ENCODE results near the gene OGFOD2.

OGFOD2 gene

GRCh38 chr12:122977153-122977552 is 2.1 kb downstream of the OGFOD2 start:
- DNase-seq (ENCODE audit: low read depth, low spot score), result no peak

- no peak for DNase-seq (ENCODE audit: low read depth, low spot score)
These were observed 2.8 kb downstream of the OGFOD2 start for GRCh38 chr12:122977655-122978392.

- DNase-seq (ENCODE audit: low read depth, low spot score), result no peak
These were observed 3.5 kb downstream of the OGFOD2 start for GRCh38 chr12:122978507-122978955.

- no peak for DNase-seq (ENCODE audit: low read depth, low spot score)
These were observed 4.2 kb downstream of the OGFOD2 start for GRCh38 chr12:122979001-122979907.

GRCh38 chr12:122979908-122980182 is 4.8 kb downstream of the OGFOD2 start:
- no peak for DNase-seq (ENCODE audit: low read depth, low spot score)

- peak; percentile 28 for DNase-seq (ENCODE audit: low read depth, low spot score)
These were observed 5.4 kb downstream of the OGFOD2 start, which contains the start of gene ARL6IP4 for GRCh38 chr12:122980183-122981035. TSS of gene ARL6IP4 (plus strand) at chr12:122980681. CDS start at chr12:122981140, 459 bp downstream.

GRCh38 chr12:122981036-122981471 is 6.0 kb downstream of the OGFOD2 start:
- DNase-seq (ENCODE audit: low read depth, low spot score), result no peak

- no peak for DNase-seq (ENCODE audit: low read depth, low spot score)
These were observed 6.8 kb downstream of the OGFOD2 start for GRCh38 chr12:122981587-122982476.

GRCh38 chr12:122982477-122982815 is 7.4 kb downstream of the OGFOD2 start:
- no peak for DNase-seq (ENCODE audit: low read depth, low spot score)

GRCh38 chr12:122982963-122983788 is 8.1 kb downstream of the OGFOD2 start:
- DNase-seq (ENCODE audit: low read depth, low spot score), result no peak

GRCh38 chr12:122983789-122984515 is 8.9 kb downstream of the OGFOD2 start:
- no peak for DNase-seq (ENCODE audit: low read depth, low spot score)

- no peak for DNase-seq (ENCODE audit: low read depth, low spot score)
These were observed 9.7 kb downstream of the OGFOD2 start for GRCh38 chr12:122984612-122985337.

- DNase-seq (ENCODE audit: low read depth, low spot score), result no peak
These were observed 10.6 kb downstream of the OGFOD2 start for GRCh38 chr12:122985338-122986257.

GRCh38 chr12:122986258-122986871 is 11.3 kb downstream of the OGFOD2 start:
- DNase-seq (ENCODE audit: low read depth, low spot score), result no peak

- DNase-seq (ENCODE audit: low read depth, low spot score), result no peak
These were observed 12.3 kb downstream of the OGFOD2 start for GRCh38 chr12:122987086-122987951.

- no peak for DNase-seq (ENCODE audit: low read depth, low spot score)
These were observed 13.0 kb downstream of the OGFOD2 start for GRCh38 chr12:122988036-122988435.
